MM.1S (cell line): ENCODE data around the gene DIS3L2.

ENCODE experiments used
- DNase-seq: peaks from one replicate; pipeline ENCODE4 v3.0.0-alpha.2; 2015
- H2AFZ ChIP-seq: fragments of 300-600 bp; sonication (generic); 2 replicates; pipeline ENCODE4 v1.6.0; 2016; ENCODE audit warnings: antibody characterized with exemption, low read length
- H3F3A ChIP-seq: fragments of 300-600 bp; sonication (generic); 2 replicates; pipeline ENCODE4 v1.6.1; 2016; ENCODE audit warnings: mild to moderate bottlenecking, antibody characterized with exemption, low read length, moderate library complexity, mixed read lengths; ENCODE audit not compliant: insufficient read depth
- H3K27ac ChIP-seq: fragments of 300-600 bp; sonication (generic); 2 replicates; pipeline ENCODE4 v1.5.1; 2016; ENCODE audit warnings: mild to moderate bottlenecking, low read length
- H3K27me3 ChIP-seq: fragments of 300-600 bp; sonication (generic); replicated peaks from 2 replicates; pipeline ENCODE4 v1.6.0; 2016; ENCODE audit warnings: low read length; ENCODE audit not compliant: insufficient read depth
- H3K36me3 ChIP-seq: fragments of 300-600 bp; sonication (generic); replicated peaks from 2 replicates; pipeline ENCODE4 v1.6.1; 2016; ENCODE audit warnings: mild to moderate bottlenecking, low read length, mixed read lengths; ENCODE audit not compliant: insufficient read depth
- H3K4me1 ChIP-seq: fragments of 300-600 bp; sonication (generic); 2 replicates; pipeline ENCODE4 v1.6.1; 2016; ENCODE audit warnings: low read length, mixed read lengths
- H3K4me2 ChIP-seq: fragments of 300-600 bp; sonication (generic); 2 replicates; pipeline ENCODE4 v1.6.0; 2016; ENCODE audit warnings: low read depth, low read length
- H3K4me3 ChIP-seq: fragments of 300-600 bp; sonication (generic); 2 replicates; pipeline ENCODE4 v1.5.1; 2016; ENCODE audit warnings: low read length, mixed read lengths
- H3K79me2 ChIP-seq: fragments of 300-600 bp; sonication (generic); 2 replicates; pipeline ENCODE4 v1.6.1; 2016; ENCODE audit warnings: mixed run types, low read length, mixed read lengths
- H3K9ac ChIP-seq: fragments of 300-600 bp; sonication (generic); 2 replicates; pipeline ENCODE4 v1.6.1; 2016; ENCODE audit warnings: low read length, mixed read lengths
- H3K9me2 ChIP-seq: fragments of 300-600 bp; sonication (generic); replicated peaks from 2 replicates; pipeline ENCODE4 v1.6.1; 2016; ENCODE audit warnings: mild to moderate bottlenecking, low read length, mixed read lengths; ENCODE audit not compliant: insufficient read depth
- H3K9me3 ChIP-seq: fragments of 300-600 bp; sonication (generic); replicated peaks from 2 replicates; pipeline ENCODE4 v1.6.1; 2016; ENCODE audit warnings: mild to moderate bottlenecking, low read length, mixed read lengths; ENCODE audit not compliant: insufficient read depth
- H4K20me1 ChIP-seq: fragments of 300-600 bp; sonication (generic); 2 replicates; pipeline ENCODE4 v1.6.1; 2016; ENCODE audit warnings: mild to moderate bottlenecking, low read length, moderate library complexity, mixed read lengths; ENCODE audit not compliant: insufficient read depth
- CTCF ChIP-seq: fragments of 300-600 bp; sonication (generic); IDR thresholded peaks from 2 replicates; pipeline ENCODE4 v1.5.1; 2016; ENCODE audit warnings: antibody characterized with exemption, low read length, mixed read lengths
- EZH2 ChIP-seq: fragments of 300-600 bp; sonication (generic); optimal IDR thresholded peaks from 2 replicates; pipeline ENCODE3; 2017; ENCODE audit warnings: low read depth, mild to moderate bottlenecking, antibody characterized with exemption, low read length, mixed read lengths
- EZH2phosphoT487 ChIP-seq: fragments of 300-600 bp; sonication (generic); IDR thresholded peaks from 2 replicates; pipeline ENCODE4 v1.6.1; 2018; ENCODE audit warnings: antibody characterized with exemption, low read length

Gene DIS3L2

DNA sequence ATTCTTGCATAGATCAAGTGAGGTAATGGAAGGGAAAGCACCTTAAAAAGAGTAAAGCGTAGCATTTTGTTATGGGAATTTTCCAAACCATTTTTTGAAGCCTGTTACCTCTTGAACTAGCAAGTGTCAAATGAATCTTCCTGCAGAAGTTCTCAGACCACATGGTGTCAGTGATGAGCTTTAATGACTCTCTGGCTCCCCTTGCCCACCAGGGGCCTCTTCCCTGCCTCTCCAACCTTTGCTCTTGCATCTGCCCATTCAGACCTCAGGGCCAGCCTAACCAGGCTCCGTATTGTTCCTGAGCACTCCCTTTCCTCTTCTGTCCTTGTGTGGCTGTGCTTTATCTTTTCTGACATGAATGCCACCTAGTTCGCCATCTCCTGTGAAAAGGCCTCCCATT lies 155.9 kb downstream of the DIS3L2 start:
- Histone ChIP-seq H4K20me1 (no peaks in the 10 kb centered on the region), H3K27ac (no peak overlapping the region), H3K79me2 (no peaks in the 10 kb centered on the region), H3K9me3 (no peaks in the 10 kb centered on the region), H3K36me3 (no peaks in the 10 kb centered on the region), H3K4me3 (no peak overlapping the region), H2AFZ (no peak overlapping the region), H3K9me2 (no peaks in the 10 kb centered on the region), H3F3A (no peaks in the 10 kb centered on the region), H3K4me2 (no peak overlapping the region), H3K9ac (no peak overlapping the region), H3K27me3 (no peaks in the 10 kb centered on the region), H3K4me1 (0 out of 2 replicates have a peak, but pooled peaks cover 6% of the 10 kb centered on the region)
- DNase-seq: no peak
- no peak for TF ChIP-seq EZH2
- TF ChIP-seq CTCF: no peak
- no peak for TF ChIP-seq EZH2phosphoT487

- TF ChIP-seq EZH2phosphoT487 (no peak), CTCF (no peak), EZH2 (no peak)
Observed at GRCh38 chr2:232120911-232121310, 159.4 kb downstream of the DIS3L2 start.

DNA sequence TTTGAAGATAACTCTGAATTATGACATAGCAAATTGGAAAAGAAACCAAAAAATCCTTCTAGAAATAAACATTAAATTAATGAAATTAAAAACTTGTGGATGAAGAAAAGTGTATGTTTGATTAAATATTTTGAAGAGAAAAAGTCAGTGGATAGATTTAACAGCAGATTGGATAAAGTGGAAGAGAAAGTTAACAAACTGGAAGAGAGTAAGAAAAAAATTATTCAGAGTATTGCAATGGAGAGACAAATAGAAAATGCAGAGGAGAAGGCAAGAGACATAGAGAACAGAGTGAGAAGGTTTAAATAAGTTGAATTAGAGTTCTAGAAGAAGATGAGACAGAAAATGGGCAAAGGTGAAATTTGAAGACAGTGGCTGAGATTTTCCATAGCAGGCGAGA lies 162.8 kb downstream of the DIS3L2 start:
- no peak for TF ChIP-seq CTCF
- no peak for TF ChIP-seq EZH2
- no peak for TF ChIP-seq EZH2phosphoT487
- no peaks in the 10 kb centered on the region; the same call in 1 of the 2 replicates for H3K36me3 ChIP-seq

More at GRCh38 chr2:232120911-232121310, 159.4 kb downstream of the DIS3L2 start:
- Histone ChIP-seq H3K27me3 (no peaks in the 10 kb centered on the region), H3K4me1 (no peaks in the 10 kb centered on the region), H4K20me1 (no peaks in the 10 kb centered on the region), H3K9me3 (no peaks in the 10 kb centered on the region), H3K79me2 (no peaks in the 10 kb centered on the region), H3K9ac (no peak overlapping the region), H3K27ac (no peak overlapping the region), H3F3A (no peaks in the 10 kb centered on the region), H3K36me3 (no peaks in the 10 kb centered on the region; the same call in 1 of the 2 replicates), H3K9me2 (no peaks in the 10 kb centered on the region), H3K4me2 (no peak overlapping the region), H2AFZ (no peak overlapping the region), H3K4me3 (no peak overlapping the region)
- DNase-seq: no peak

More for the DNA sequence above, 162.8 kb downstream of the DIS3L2 start:
- no peaks in the 10 kb centered on the region for H3K9me2 ChIP-seq
- no peak for DNase-seq
- no peaks in the 10 kb centered on the region for H4K20me1 ChIP-seq
- H3F3A ChIP-seq: no peaks in the 10 kb centered on the region
- no peaks in the 10 kb centered on the region for H3K9me3 ChIP-seq
- H2AFZ ChIP-seq: no peak overlapping the region
- H3K4me3 ChIP-seq: no peak overlapping the region
- no peaks in the 10 kb centered on the region for H3K27me3 ChIP-seq
- no peak overlapping the region for H3K9ac ChIP-seq
- no peak overlapping the region for H3K4me2 ChIP-seq
- no peak overlapping the region for H3K27ac ChIP-seq
- H3K4me1 ChIP-seq: no peaks in the 10 kb centered on the region
- H3K79me2 ChIP-seq: no peaks in the 10 kb centered on the region
